CD14-positive monocyte (primary cell): Measurements from ENCODE around the gene STON1. TPM values are rescaled to one million over a fixed set of nuclear protein-coding genes. Genes with fewer than 3 reads are reported as not detected.

Experiments
- DNase-seq, 3 donors: peaks; one replicate each; pipeline ENCODE4 v3.0.0-alpha.2; 2011 to 2022
- H2AFZ ChIP-seq: 2 replicates; pipeline ENCODE4 v1.6.0; 2012; ENCODE audit warnings: mild to moderate bottlenecking, low read depth, low read length, inconsistent platforms; ENCODE audit not compliant: insufficient read depth, poor library complexity, severe bottlenecking
- H3K27ac ChIP-seq, 2 donors: 1 replicate in 1 of 2; 2 replicates in 1 of 2; pipeline ENCODE4 v1.5.1; 2012 to 2013; ENCODE audit warnings: low read length in 2 of 2, control low read depth in 1 of 2, inconsistent platforms in 1 of 2, low read depth in 1 of 2, mild to moderate bottlenecking in 1 of 2
- H3K27me3 ChIP-seq, 2 donors: one replicate each; pipeline versions ENCODE4 v1.6.0 to v1.6.1; 2011 to 2013; ENCODE audit warnings: low read length in 2 of 2; ENCODE audit not compliant: control insufficient read depth in 2 of 2, insufficient read depth in 2 of 2
- H3K36me3 ChIP-seq, 2 donors: replicated peaks in 1 of 2; 1 replicate in 1 of 2; 2 replicates in 1 of 2; pipeline versions ENCODE4 v1.5.1 to v1.6.1; 2012 to 2013; ENCODE audit warnings: low read length in 2 of 2, control low read depth in 1 of 2, inconsistent platforms in 1 of 2, mild to moderate bottlenecking in 1 of 2; ENCODE audit not compliant: insufficient read depth in 2 of 2, control insufficient read depth in 1 of 2
- H3K4me1 ChIP-seq, 2 donors: 1 replicate in 1 of 2; 2 replicates in 1 of 2; pipeline versions ENCODE4 v1.5.1 to v1.6.1; 2012 to 2013; ENCODE audit warnings: low read length in 2 of 2, control low read depth in 1 of 2, inconsistent platforms in 1 of 2, mild to moderate bottlenecking in 1 of 2, moderate library complexity in 1 of 2; ENCODE audit not compliant: insufficient read depth in 2 of 2, control insufficient read depth in 1 of 2
- H3K4me2 ChIP-seq: replicated peaks from 2 replicates; pipeline ENCODE3; 2012; ENCODE audit warnings: low read length, moderate library complexity, mild to moderate bottlenecking; ENCODE audit not compliant: poor library complexity, severe bottlenecking; ENCODE audit errors: extremely low read depth
- H3K4me3 ChIP-seq, 3 experiments: fragments of 200-600 bp in 1 of 3; sonication (generic) in 1 of 3; replicated peaks in 1 of 3; 1 replicate in 2 of 3; 2 replicates in 1 of 3; pipeline ENCODE4 v1.5.1; 2011 to 2013; ENCODE audit warnings: low read length in 3 of 3, mild to moderate bottlenecking in 3 of 3, control low read depth in 2 of 3, low read depth in 2 of 3, inconsistent platforms in 1 of 3, moderate library complexity in 1 of 3
- H3K79me2 ChIP-seq: 2 replicates; pipeline ENCODE4 v1.6.0; 2012; ENCODE audit warnings: mild to moderate bottlenecking, control low read depth, inconsistent platforms, low read length, moderate library complexity; ENCODE audit not compliant: insufficient read depth
- H3K9ac ChIP-seq: 2 replicates; pipeline ENCODE4 v1.6.0; 2017; ENCODE audit warnings: low read length, mild to moderate bottlenecking; ENCODE audit not compliant: insufficient read depth, poor library complexity, severe bottlenecking
- H3K9me3 ChIP-seq, 2 donors: replicated peaks in 1 of 2; 1 replicate in 1 of 2; 2 replicates in 1 of 2; pipeline versions ENCODE4 v1.5.1 to v1.6.1; 2012 to 2013; ENCODE audit warnings: low read length in 2 of 2, control low read depth in 1 of 2; ENCODE audit not compliant: control insufficient read depth in 1 of 2, insufficient read depth in 1 of 2
- H4K20me1 ChIP-seq: 2 replicates; pipeline ENCODE4 v1.6.0; 2012; ENCODE audit warnings: mild to moderate bottlenecking, low read length, control low read depth, moderate library complexity; ENCODE audit not compliant: insufficient read depth
- H3K27ac Mint-ChIP-seq, 7 donors: one replicate each; pipeline ENCODE4 v1.8.0; 2020; ENCODE audit warnings: mild to moderate bottlenecking in 7 of 7, mixed read lengths in 7 of 7, moderate library complexity in 6 of 7, inconsistent platforms in 2 of 7
- H3K27me3 Mint-ChIP-seq, 3 donors: one replicate each; pipeline ENCODE4 v1.8.0; 2021 to 2022; ENCODE audit warnings: low read depth in 3 of 3, mild to moderate bottlenecking in 3 of 3, mixed read lengths in 3 of 3, moderate library complexity in 3 of 3, inconsistent platforms in 1 of 3
- H3K36me3 Mint-ChIP-seq, 2 donors: one replicate each; pipeline ENCODE4 v1.8.0; 2020; ENCODE audit warnings: mixed read lengths in 2 of 2, inconsistent platforms in 1 of 2, mild to moderate bottlenecking in 1 of 2
- H3K4me1 Mint-ChIP-seq: one replicate; pipeline ENCODE4 v1.8.0; 2020; ENCODE audit warnings: mild to moderate bottlenecking, mixed read lengths
- H3K4me3 Mint-ChIP-seq, 2 donors: one replicate each; pipeline ENCODE4 v1.8.0; 2020; ENCODE audit warnings: mild to moderate bottlenecking in 2 of 2, mixed read lengths in 2 of 2, moderate library complexity in 1 of 2
- H3K9me3 Mint-ChIP-seq, 7 donors: one replicate each; pipeline ENCODE4 v1.8.0; 2020 to 2022; ENCODE audit warnings: mixed read lengths in 7 of 7, mild to moderate bottlenecking in 6 of 7, moderate library complexity in 6 of 7, inconsistent platforms in 2 of 7
- CTCF ChIP-seq: fragments of 200-600 bp; IDR thresholded peaks from one replicate; pipeline ENCODE4 v1.8.0; 2022; ENCODE audit warnings: antibody characterized with exemption, mild to moderate bottlenecking
- WGBS: methylation state at CpG from one replicate; pipeline ENCODE4 v1.1.5; 2013; ENCODE audit warnings: missing lambda C conversion rate; ENCODE audit not compliant: insufficient coverage; 5-methylcytosine and 5-hydroxymethylcytosine counted together
- intact Hi-C, 2 donors: fragments of 100-400 bp; cut with micrococcal nuclease; formaldehyde crosslinking; loops; one replicate each; pipeline versions ENCODE4 v1.15.0 to v1.15.1; 2023
- polyA plus RNA-seq, 3 donors: library from polyadenylated mRNA; depleted of rRNA in 1 of 3; unstranded in 2 of 3; stranded (reverse) in 1 of 3; fragments of 300-500 nt in 2 of 3; fragments of >200 nt in 1 of 3; fragmentation: Illumina TruSeq in 2 of 3; gene quantifications; 1 replicate in 2 of 3; 2 replicates in 1 of 3; pipeline ENCODE4 v1.2.3, GENCODE V29; 2012 to 2021

The STON1 gene
- polyA plus RNA-seq, 3 donors = 0.12 to 0.33 TPM; not detected in 1

GRCh38 chr2:48567671-48568070, 37.7 kb downstream of the STON1 start:
- peaks cover 0 to 8% (median 0%) of the 10 kb centered on the region in 7 donors for H3K9me3 Mint-ChIP-seq

DNA sequence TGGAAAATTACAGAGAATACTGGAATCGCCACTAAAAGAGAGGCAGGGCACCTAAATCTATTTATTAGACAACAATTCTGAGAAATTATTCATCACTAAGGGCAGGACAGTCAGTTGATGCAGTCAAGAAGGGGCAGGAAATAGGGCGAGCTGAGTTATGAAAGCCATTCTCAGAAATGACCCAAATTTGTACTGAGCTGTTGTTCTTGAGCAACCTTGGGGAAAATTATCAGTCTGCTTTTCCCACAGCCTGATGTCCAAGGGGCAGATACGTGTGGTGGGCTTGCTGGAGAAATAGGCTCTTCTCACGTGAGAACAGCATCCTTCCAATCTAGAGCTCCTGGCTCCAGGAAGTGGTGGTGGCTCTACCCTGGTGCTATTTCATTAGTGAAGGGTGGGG, 38.6 kb downstream of the STON1 start:
- Mint-ChIP-seq H3K36me3 (no peaks in the 10 kb centered on the region), H3K4me1 (peaks cover 5% of the 10 kb centered on the region), H3K27me3 (peaks cover 0 to 2% (median 0%) of the 10 kb centered on the region in 3 donors), H3K4me3 (no peak overlapping the region), H3K9me3 (peaks cover 0 to 8% (median 0%) of the 10 kb centered on the region in 7 donors), H3K27ac (no peak overlapping the region)
- intact Hi-C loops = no loop called here
- no peak for TF ChIP-seq CTCF
- no peak for DNase-seq
- no peak overlapping the region for H3K4me2 ChIP-seq
- no peak overlapping the region for H2AFZ ChIP-seq
- H3K79me2 ChIP-seq = no peaks in the 10 kb centered on the region
- no peaks in the 10 kb centered on the region for H4K20me1 ChIP-seq
- H3K27ac ChIP-seq = no peak overlapping the region
- WGBS = 13% methylated on average over 3 of the region's 4 CpGs
- no peak overlapping the region for H3K9ac ChIP-seq
- H3K9me3 ChIP-seq = no peaks in the 10 kb centered on the region
- no peaks in the 10 kb centered on the region for H3K27me3 ChIP-seq
- H3K4me1 ChIP-seq = no peaks in the 10 kb centered on the region
- no peaks in the 10 kb centered on the region for H3K36me3 ChIP-seq
- no peak overlapping the region for H3K4me3 ChIP-seq

More at GRCh38 chr2:48567671-48568070, 37.7 kb downstream of the STON1 start:
- DNase-seq = no peak
- Histone ChIP-seq H3K9me3 (no peaks in the 10 kb centered on the region), H3K4me3 (no peak overlapping the region), H3K36me3 (no peaks in the 10 kb centered on the region), H3K9ac (no peak overlapping the region), H3K27ac (no peak overlapping the region), H3K4me1 (no peaks in the 10 kb centered on the region), H2AFZ (no peak overlapping the region), H3K4me2 (no peak overlapping the region), H3K27me3 (no peaks in the 10 kb centered on the region), H4K20me1 (no peaks in the 10 kb centered on the region), H3K79me2 (no peaks in the 10 kb centered on the region)
- H3K4me3 Mint-ChIP-seq = no peak overlapping the region
- 94% methylated on average over 2 of the region's 4 CpGs for WGBS
- intact Hi-C loops = no loop called here
- no peak for TF ChIP-seq CTCF
- no peak overlapping the region for H3K27ac Mint-ChIP-seq
- H3K4me1 Mint-ChIP-seq = peaks cover 5% of the 10 kb centered on the region
- peaks cover 0 to 2% (median 0%) of the 10 kb centered on the region in 3 donors for H3K27me3 Mint-ChIP-seq
- no peaks in the 10 kb centered on the region for H3K36me3 Mint-ChIP-seq
